GM12801 (cell line): ENCODE measurements around the gene ANP32E.

Experiments used
- TF ChIP-seq, protein P1 (sequence below): IDR thresholded peaks from one replicate; pipeline ENCODE4 v1.5.1; 2011; ENCODE audit warnings: control low read depth; ENCODE audit not compliant: insufficient read length; ENCODE audit errors: extremely low read depth

ANP32E gene

DNA sequence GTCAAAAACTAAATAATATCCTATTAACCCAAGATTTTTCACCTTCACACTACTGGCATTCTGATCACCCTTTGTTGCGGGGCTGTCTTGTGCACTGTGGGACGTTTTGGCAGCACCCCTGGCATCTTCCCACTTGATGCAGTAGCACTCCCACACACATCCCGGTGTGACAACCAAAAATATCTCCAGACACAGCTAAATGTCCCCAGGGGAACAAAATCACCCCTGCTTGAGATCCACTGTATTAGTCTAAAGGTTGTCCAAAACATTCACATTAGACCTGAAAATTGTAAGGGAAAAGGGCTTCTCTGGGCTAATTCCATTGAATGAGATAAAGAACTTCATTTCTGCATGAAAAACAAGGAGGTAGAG is 48.4 kb downstream of the ANP32E start:
- TF ChIP-seq, protein P1, sequence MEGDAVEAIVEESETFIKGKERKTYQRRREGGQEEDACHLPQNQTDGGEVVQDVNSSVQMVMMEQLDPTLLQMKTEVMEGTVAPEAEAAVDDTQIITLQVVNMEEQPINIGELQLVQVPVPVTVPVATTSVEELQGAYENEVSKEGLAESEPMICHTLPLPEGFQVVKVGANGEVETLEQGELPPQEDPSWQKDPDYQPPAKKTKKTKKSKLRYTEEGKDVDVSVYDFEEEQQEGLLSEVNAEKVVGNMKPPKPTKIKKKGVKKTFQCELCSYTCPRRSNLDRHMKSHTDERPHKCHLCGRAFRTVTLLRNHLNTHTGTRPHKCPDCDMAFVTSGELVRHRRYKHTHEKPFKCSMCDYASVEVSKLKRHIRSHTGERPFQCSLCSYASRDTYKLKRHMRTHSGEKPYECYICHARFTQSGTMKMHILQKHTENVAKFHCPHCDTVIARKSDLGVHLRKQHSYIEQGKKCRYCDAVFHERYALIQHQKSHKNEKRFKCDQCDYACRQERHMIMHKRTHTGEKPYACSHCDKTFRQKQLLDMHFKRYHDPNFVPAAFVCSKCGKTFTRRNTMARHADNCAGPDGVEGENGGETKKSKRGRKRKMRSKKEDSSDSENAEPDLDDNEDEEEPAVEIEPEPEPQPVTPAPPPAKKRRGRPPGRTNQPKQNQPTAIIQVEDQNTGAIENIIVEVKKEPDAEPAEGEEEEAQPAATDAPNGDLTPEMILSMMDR = no peak

DNA sequence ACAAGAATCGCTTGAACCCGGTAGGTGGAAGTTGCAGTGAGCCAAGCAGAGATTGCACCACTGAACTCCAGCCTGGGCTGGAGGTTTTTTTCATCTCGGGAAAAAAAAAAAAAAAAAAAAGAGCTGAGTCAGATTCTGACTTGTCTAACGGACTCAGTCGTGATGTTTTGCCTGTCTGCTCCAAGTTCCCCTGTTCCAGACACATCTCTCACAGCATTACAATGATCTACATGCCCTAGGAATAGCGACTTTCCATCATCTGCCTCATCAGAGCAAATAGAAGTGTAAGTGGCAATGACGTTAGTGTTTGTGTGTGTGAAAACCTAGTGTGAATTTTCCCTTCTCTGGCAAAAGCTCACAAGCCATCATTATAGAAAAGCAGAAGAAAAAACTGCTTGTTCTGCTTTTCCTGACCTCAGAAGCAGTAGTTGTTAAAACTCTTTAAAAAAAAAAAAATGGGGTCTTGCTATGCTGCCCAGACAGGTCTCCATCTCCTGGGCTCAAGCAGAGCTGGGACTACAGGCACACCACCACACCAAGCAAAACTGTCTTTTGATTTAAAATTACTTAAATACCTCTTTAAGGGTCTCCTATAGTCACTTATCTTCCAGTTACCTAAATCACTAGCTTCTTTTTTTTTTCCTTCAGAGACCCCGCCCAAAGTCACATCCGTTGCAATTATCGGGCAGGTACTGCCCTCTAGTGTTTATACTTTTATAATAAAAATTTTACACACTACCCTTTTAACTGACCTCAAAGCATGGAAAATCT is 48.9 kb downstream of the ANP32E start:
- TF ChIP-seq, protein P1 = no peak

- TF ChIP-seq, protein P1 = no peak
These were observed 50.4 kb downstream of the ANP32E start for GRCh38 chr1:150185481-150185880.

GRCh38 chr1:150183061-150183460 is 52.9 kb downstream of the ANP32E start:
- TF ChIP-seq, protein P1 = no peak

DNA sequence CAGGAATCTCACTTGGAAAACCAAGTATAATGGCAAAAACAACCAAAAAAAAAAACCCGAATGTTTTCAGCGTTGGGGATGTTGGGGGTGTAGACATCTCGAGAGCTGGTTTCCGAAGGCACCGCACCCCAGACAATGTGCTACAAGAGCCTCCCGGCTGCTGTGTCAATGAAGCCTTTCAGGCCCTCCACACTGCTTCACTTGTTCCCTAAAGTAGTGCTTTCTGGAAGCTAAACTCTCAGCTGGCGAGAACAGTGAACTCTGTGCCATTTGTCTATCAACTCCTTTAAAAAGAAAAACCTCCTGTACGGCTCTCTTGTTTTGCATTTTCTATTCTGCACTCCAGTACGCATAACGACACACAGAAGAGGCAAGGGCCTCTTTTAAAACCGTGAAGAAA is 53.7 kb downstream of the ANP32E start:
- TF ChIP-seq, protein P1 = no peak

- TF ChIP-seq, protein P1 = no peak
These were observed 55.4 kb downstream of the ANP32E start for GRCh38 chr1:150180474-150180873.

- TF ChIP-seq, protein P1 = no peak
These were observed 56.0 kb downstream of the ANP32E start for GRCh38 chr1:150179867-150180266.
